Kidney (tissue), 14 donors: ENCODE results near the gene EXTL2. TPM values are rescaled to one million over a fixed set of nuclear protein-coding genes. Genes with fewer than 3 reads are reported as not detected.

Source experiments
- DNase-seq, 5 donors: peaks; one replicate each; pipeline ENCODE4 v3.0.0-alpha.2; 2013 to 2020
- FAIRE-seq: peaks from 2 replicates; lab custom pipeline; 2012; peaks lifted over from hg19 to GRCh38; lab: Jason Lieb, UNC
- H3K27ac ChIP-seq, 2 donors: one replicate each; pipeline ENCODE4 v1.7.0; 2013; ENCODE audit warnings: low read depth in 2 of 2, low read length in 2 of 2, inconsistent platforms in 1 of 2
- H3K27me3 ChIP-seq: one replicate; pipeline ENCODE4 v1.7.1; 2013; ENCODE audit warnings: low read length, inconsistent platforms; ENCODE audit not compliant: control insufficient read depth, insufficient read depth
- H3K36me3 ChIP-seq, 3 donors: one replicate each; pipeline versions ENCODE4 v1.7.0 to v1.7.1; 2013; ENCODE audit warnings: low read length in 3 of 3, control low read depth in 1 of 3, inconsistent platforms in 1 of 3; ENCODE audit not compliant: insufficient read depth in 3 of 3, control insufficient read depth in 2 of 3
- H3K4me1 ChIP-seq, 3 donors: one replicate each; pipeline versions ENCODE4 v1.7.0 to v1.7.1; 2013; ENCODE audit warnings: low read length in 3 of 3, inconsistent platforms in 1 of 3, low read depth in 1 of 3; ENCODE audit not compliant: control insufficient read depth in 2 of 3, insufficient read depth in 2 of 3
- H3K4me3 ChIP-seq, 3 donors: one replicate each; pipeline versions ENCODE4 v1.7.0 to v1.8.1; 2013; ENCODE audit warnings: low read length in 3 of 3, control low read depth in 1 of 3, inconsistent platforms in 1 of 3
- H3K9ac ChIP-seq, 3 donors: one replicate each; pipeline versions ENCODE4 v1.7.0 to v1.7.1; 2013; ENCODE audit warnings: low read length in 3 of 3, control low read depth in 1 of 3, inconsistent platforms in 1 of 3
- H3K9me3 ChIP-seq, 3 donors: one replicate each; pipeline versions ENCODE4 v1.7.0 to v1.7.1; 2013; ENCODE audit warnings: low read length in 3 of 3, control low read depth in 1 of 3, inconsistent platforms in 1 of 3; ENCODE audit not compliant: control insufficient read depth in 2 of 3, insufficient read depth in 1 of 3
- intact Hi-C: fragments of 100-400 bp; cut with DNase I; formaldehyde crosslinking; loops from one replicate; pipeline ENCODE4 v1.11.1; 2022
- polyA plus RNA-seq: library from polyadenylated mRNA; stranded (reverse); fragments of 350-450 nt; fragmentation: Illumina TruSeq; extraction: RNeasy Lipid Tissue Mini Kit (QIAGEN cat#74804); gene quantifications from one replicate; pipeline ENCODE4 v1.2.3, GENCODE V29; 2014; ENCODE audit warnings: low read depth, low replicate concordance; ENCODE audit not compliant: insufficient read depth
- total RNA-seq: library from RNA; stranded (reverse); fragmentation: NEBNext Ultra II Directional; extraction: Animal tissue kit (Norgen Biotek cat#: 25700); gene quantifications from one replicate; pipeline ENCODE4 v1.2.1, GENCODE V29; 2021
- TF ChIP-seq, protein P1 (sequence below): IDR thresholded peaks from 3 replicates; pipeline ENCODE4 v1.5.1; 2012; ENCODE audit warnings: mild to moderate bottlenecking, moderate library complexity, borderline replicate concordance; ENCODE audit not compliant: insufficient read depth; ENCODE audit errors: extremely low read depth
- donor health status: control.
- donor health status: control.
- donor health status: control.
- donor health status: control.
- donor health status: control.
- donor health status: DM: yes; HTN: yes; CAD: no.
- donor health status: Normal renal cell carcinoma (clear cell type).

EXTL2 gene
- total and polyA plus RNA-seq, 2 donors from 2014 or later = 10.5 to 11.3 TPM

DNA sequence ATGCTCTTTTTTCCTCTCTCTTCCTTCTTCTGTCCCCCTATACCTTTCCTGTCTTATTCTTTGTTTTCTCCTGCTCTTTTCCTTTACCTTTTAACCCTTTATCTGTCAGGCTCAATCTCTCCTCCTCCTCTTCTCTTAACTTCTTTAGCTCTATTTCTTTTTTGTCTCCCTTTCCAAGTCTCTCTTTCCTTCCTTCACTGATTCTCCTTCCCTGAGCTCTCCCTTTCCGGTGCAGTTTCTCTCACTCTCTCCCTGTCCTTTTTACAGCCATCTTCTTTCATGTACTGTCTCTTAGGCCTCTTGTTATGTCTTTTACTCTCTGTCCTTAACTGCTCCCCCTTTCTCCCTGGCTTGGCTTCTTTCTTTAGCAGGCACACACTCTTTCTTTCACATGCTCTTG lies 13.2 kb upstream of the EXTL2 start:
- intact Hi-C loops = no loop called here
- H3K27ac ChIP-seq = no peak overlapping the region
- no peak overlapping the region for H3K9ac ChIP-seq
- H3K4me3 ChIP-seq = no peak overlapping the region
- TF ChIP-seq, protein P1, sequence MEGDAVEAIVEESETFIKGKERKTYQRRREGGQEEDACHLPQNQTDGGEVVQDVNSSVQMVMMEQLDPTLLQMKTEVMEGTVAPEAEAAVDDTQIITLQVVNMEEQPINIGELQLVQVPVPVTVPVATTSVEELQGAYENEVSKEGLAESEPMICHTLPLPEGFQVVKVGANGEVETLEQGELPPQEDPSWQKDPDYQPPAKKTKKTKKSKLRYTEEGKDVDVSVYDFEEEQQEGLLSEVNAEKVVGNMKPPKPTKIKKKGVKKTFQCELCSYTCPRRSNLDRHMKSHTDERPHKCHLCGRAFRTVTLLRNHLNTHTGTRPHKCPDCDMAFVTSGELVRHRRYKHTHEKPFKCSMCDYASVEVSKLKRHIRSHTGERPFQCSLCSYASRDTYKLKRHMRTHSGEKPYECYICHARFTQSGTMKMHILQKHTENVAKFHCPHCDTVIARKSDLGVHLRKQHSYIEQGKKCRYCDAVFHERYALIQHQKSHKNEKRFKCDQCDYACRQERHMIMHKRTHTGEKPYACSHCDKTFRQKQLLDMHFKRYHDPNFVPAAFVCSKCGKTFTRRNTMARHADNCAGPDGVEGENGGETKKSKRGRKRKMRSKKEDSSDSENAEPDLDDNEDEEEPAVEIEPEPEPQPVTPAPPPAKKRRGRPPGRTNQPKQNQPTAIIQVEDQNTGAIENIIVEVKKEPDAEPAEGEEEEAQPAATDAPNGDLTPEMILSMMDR = no peak
- H3K4me1 ChIP-seq = no peaks in the 10 kb centered on the region
- peaks cover 3 to 18% (median 4%) of the 10 kb centered on the region in 3 donors for H3K36me3 ChIP-seq
- DNase-seq = no peak
- no peaks in the 10 kb centered on the region for H3K9me3 ChIP-seq
- FAIRE-seq = no peak
- H3K27me3 ChIP-seq = no peaks in the 10 kb centered on the region

DNA sequence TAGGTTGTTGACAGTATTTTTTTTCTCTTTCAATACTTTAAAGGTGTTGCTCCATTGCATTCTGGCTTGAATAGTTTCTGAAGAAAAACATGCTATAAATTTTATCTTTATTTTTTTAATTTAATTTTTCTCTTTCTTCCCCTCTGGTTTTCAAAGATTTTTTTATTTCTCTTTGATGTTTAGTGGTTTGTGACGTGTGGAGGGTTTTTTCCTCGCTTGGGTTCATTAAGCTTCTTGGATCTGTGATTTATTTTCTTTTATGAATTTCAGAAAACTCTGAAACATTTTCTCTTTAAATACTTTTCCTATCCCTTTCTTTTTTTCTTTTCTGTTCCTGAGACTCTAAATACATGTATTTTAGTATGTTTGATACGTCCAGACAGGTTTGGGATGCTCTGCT lies 10.5 kb upstream of the EXTL2 start:
- intact Hi-C loops = no loop called here
- FAIRE-seq = no peak

DNA sequence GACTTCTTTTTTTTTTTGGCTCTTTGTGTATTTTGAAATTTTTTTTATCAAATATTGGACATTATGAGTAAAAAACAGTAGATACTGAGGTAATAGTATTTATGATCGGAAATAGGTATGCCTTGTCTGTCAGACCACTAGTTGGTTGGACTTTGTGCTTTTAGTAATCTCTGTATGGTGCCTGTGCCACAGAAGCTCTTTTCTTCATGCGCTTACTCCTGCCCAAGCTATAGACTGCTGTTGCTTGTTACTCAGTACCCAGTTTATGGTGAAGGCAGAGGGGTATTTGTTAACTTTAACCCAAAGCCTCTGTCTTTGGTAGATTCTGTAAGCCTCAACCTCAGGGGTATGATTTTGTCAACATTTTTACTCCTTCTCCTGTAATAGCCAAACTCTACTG lies 9.9 kb upstream of the EXTL2 start:
- Histone ChIP-seq H3K36me3 (peaks cover 3 to 7% (median 7%) of the 10 kb centered on the region in 3 donors), H3K9ac (no peak overlapping the region), H3K4me1 (no peaks in the 10 kb centered on the region), H3K9me3 (no peaks in the 10 kb centered on the region), H3K27ac (no peak overlapping the region), H3K4me3 (no peak overlapping the region), H3K27me3 (no peaks in the 10 kb centered on the region)
- FAIRE-seq = no peak
- intact Hi-C loops = no loop called here
- no peak for DNase-seq
- TF ChIP-seq, protein P1 = no peak

More for the DNA sequence above, 10.5 kb upstream of the EXTL2 start:
- Histone ChIP-seq H3K9ac (no peak overlapping the region), H3K27ac (no peak overlapping the region), H3K4me3 (no peak overlapping the region), H3K4me1 (no peaks in the 10 kb centered on the region), H3K9me3 (no peaks in the 10 kb centered on the region), H3K27me3 (no peaks in the 10 kb centered on the region), H3K36me3 (peaks cover 3 to 10% (median 3%) of the 10 kb centered on the region in 3 donors)
- TF ChIP-seq, protein P1 = no peak
- DNase-seq = no peak

DNA sequence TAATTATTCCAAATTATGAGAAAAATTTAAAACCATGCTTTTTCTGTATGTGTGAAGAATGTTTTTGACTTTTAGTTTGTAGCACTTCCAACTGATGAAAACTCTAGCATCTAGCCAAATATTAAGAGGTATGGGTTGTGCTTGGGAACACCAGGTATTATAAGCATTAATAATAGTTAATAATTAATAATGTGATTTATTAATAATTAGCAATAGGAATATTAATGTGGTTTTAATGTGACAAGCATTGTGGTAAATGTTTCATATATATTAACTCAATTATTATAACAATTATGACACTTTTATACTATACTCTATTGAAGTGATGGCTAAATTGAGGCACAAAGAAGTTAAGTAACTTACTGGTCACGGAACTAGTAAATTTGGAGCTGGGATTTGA lies 9.1 kb upstream of the EXTL2 start:
- H3K4me3 ChIP-seq = no peak overlapping the region
- H3K36me3 ChIP-seq = peaks cover 3 to 9% (median 4%) of the 10 kb centered on the region in 3 donors
- no peak for FAIRE-seq
- H3K9me3 ChIP-seq = no peaks in the 10 kb centered on the region
- no peak for DNase-seq
- H3K27me3 ChIP-seq = no peaks in the 10 kb centered on the region
- intact Hi-C loops = no loop called here
- H3K4me1 ChIP-seq = no peaks in the 10 kb centered on the region
- TF ChIP-seq, protein P1 = no peak
- H3K9ac ChIP-seq = no peak overlapping the region
- no peak overlapping the region for H3K27ac ChIP-seq
